ENCODE measurements around the gene HBS1L. TPM values are rescaled to one million over a fixed set of nuclear protein-coding genes. Genes with fewer than 3 reads are reported as not detected.

The HBS1L gene
- polyA plus RNA-seq, 1 experiment: 101 TPM

DNA sequence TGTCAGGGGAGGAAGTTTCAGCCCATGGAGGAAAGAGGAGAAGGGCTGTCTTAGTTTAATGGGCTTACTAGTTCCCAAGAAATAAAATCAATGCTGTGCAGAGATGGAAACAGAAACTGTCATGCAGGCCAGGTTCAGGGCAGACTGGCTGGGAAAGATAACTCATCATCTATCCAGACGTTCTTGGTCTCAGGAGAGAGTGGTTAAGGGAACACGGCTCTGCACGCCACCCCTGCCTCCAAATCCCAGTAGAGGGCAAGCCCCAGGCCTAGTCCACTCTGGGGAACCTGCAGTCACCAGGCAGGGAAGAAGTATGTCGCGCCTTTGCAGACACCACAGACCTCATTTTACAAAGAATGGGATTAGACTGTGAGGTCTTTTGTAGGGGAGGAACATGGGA, 117.2 kb downstream of the HBS1L start:
- Histone ChIP-seq H3K27ac (ENCODE audit: low read depth, low read length) (peak overlapping the region; percentile 62), H3K27me3 (ENCODE audit: control insufficient read depth, insufficient read depth, low read length) (no peaks in the 10 kb centered on the region), H3K4me3 (ENCODE audit: low read depth, low read length) (no peak overlapping the region), H3K9me3 (ENCODE audit: control insufficient read depth, insufficient read depth, low read length) (no peaks in the 10 kb centered on the region)
- ChIA-PET POLR2A (interaction anchor here (1.0 kb wide), 1 partner anchor 28 kb away, joined by 4 read pairs; no protein-coding TSS in a partner anchor), CTCF (interaction anchor here (0.6 to 5.5 kb wide), 5 partner anchors 55 to 826 kb away, joined by 3 to 109 read pairs (median 3); no protein-coding TSS in a partner anchor)
- TF ChIP-seq, protein P1, sequence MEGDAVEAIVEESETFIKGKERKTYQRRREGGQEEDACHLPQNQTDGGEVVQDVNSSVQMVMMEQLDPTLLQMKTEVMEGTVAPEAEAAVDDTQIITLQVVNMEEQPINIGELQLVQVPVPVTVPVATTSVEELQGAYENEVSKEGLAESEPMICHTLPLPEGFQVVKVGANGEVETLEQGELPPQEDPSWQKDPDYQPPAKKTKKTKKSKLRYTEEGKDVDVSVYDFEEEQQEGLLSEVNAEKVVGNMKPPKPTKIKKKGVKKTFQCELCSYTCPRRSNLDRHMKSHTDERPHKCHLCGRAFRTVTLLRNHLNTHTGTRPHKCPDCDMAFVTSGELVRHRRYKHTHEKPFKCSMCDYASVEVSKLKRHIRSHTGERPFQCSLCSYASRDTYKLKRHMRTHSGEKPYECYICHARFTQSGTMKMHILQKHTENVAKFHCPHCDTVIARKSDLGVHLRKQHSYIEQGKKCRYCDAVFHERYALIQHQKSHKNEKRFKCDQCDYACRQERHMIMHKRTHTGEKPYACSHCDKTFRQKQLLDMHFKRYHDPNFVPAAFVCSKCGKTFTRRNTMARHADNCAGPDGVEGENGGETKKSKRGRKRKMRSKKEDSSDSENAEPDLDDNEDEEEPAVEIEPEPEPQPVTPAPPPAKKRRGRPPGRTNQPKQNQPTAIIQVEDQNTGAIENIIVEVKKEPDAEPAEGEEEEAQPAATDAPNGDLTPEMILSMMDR (IDR thresholded peaks at IDR 0.05; ENCODE audit: low read depth, low read length): no peak
- no peak for DNase-seq (ENCODE audit: low read depth, low spot score)

DNA sequence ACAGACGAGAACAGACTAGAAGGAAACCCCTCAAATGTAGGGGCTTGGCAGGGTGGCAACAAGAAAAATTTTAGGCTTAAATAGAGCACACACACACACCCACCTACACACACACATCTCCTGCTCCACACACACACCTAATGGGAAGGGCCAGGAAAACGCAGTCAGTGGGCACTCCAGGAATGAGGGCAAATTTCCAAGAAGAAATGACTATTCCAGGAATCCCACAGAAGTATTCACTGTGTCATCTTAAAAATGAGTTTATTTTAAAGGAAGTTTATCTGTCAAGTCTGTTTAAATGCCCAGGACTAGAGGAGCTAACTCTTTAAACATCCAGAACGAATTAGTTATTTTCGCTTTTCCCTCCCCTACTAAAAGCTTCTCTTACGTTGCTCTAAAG, 117.7 kb downstream of the HBS1L start:
- Histone ChIP-seq H3K4me3 (ENCODE audit: low read depth, low read length) (no peak overlapping the region), H3K9me3 (ENCODE audit: control insufficient read depth, insufficient read depth, low read length) (no peaks in the 10 kb centered on the region), H3K27me3 (ENCODE audit: control insufficient read depth, insufficient read depth, low read length) (no peaks in the 10 kb centered on the region), H3K27ac (ENCODE audit: low read depth, low read length) (peak overlapping the region; percentile 62)
- ChIA-PET CTCF (interaction anchor here (0.6 to 5.5 kb wide), 4 partner anchors 54 to 814 kb away, joined by 3 to 109 read pairs (median 4); no protein-coding TSS in a partner anchor), POLR2A (interaction anchor here (1.0 kb wide), 1 partner anchor 28 kb away, joined by 4 read pairs; no protein-coding TSS in a partner anchor)
- TF ChIP-seq, protein P1 (IDR thresholded peaks at IDR 0.05; ENCODE audit: low read depth, low read length): no peak
- DNase-seq (ENCODE audit: low read depth, low spot score): peak; percentile 26

DNA sequence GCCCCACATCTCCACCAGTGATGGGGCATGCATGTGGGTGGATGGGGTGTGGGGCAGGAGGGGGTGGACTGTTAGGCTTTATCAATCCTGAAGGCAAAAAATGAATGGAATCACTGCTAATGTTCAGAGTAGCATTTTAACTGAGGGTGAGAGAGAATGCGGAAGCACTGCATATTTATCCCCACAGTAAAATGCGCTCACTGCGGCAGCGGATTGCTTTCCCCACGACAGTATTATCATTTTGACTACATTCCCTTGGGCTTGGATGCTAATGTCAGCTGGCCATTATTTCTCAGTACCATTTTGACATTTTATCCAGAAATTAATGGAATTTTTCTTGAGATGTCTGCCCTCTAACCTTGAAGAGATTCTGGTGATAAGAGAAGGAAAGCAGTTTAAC, 118.1 kb downstream of the HBS1L start:
- no peak for DNase-seq (ENCODE audit: low read depth, low spot score)
- CTCF ChIA-PET: interaction anchor here (0.9 to 5.5 kb wide), 2 partner anchors 54 to 814 kb away, joined by 3 to 109 read pairs; no protein-coding TSS in a partner anchor
- TF ChIP-seq, protein P1 (IDR thresholded peaks at IDR 0.05; ENCODE audit: low read depth, low read length): no peak
- Histone ChIP-seq H3K27ac (ENCODE audit: low read depth, low read length) (peak overlapping the region; percentile 31), H3K9me3 (ENCODE audit: control insufficient read depth, insufficient read depth, low read length) (no peaks in the 10 kb centered on the region), H3K27me3 (ENCODE audit: control insufficient read depth, insufficient read depth, low read length) (no peaks in the 10 kb centered on the region), H3K4me3 (ENCODE audit: low read depth, low read length) (no peak overlapping the region)
- POLR2A ChIA-PET: interaction anchor here (1.0 kb wide), 1 partner anchor 27 kb away, joined by 4 read pairs; no protein-coding TSS in a partner anchor

DNA sequence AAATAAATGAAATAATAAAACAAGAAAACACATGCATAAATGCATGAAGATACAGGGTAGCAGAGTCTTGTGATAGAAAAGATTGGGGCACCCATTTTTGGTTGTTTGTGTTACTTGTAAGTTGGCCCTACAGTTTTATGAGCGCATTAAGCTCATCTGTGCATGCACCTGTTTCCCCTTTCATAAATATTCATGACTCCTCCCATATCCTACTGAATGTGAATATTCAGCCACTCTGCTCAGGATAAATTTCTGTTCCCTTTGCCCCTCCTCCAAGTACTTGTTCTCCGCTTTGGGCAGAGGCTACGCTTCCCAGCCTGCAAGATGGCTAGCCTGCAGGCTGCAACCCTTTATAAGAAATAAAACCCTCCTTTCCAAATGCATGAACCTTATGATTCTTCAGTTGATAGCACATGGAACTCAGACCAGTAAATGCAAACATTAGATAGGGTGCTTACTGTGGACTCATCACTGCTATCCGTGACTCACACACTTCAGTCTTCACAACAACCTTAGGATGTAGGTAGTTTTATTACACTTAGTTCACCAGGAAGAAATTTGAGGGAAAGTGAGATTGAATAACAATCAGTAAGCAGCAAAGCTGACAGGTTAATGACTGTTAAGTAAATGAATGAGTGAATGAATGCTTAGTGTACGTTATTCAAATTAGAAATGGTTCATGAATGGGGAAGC, 119.7 kb downstream of the HBS1L start:
- POLR2A ChIA-PET: no interaction called here
- H3K4me3 ChIP-seq (ENCODE audit: low read depth, low read length): no peak overlapping the region
- H3K9me3 ChIP-seq (ENCODE audit: control insufficient read depth, insufficient read depth, low read length): no peaks in the 10 kb centered on the region
- TF ChIP-seq, protein P1 (IDR thresholded peaks at IDR 0.05; ENCODE audit: low read depth, low read length): no peak
- CTCF ChIA-PET: interaction anchor here (1.2 kb wide), 1 partner anchor 811 kb away, joined by 4 read pairs; no protein-coding TSS in a partner anchor
- no peaks in the 10 kb centered on the region for H3K27me3 ChIP-seq (ENCODE audit: control insufficient read depth, insufficient read depth, low read length)
- no peak for DNase-seq (ENCODE audit: low read depth, low spot score)
- H3K27ac ChIP-seq (ENCODE audit: low read depth, low read length): no peak overlapping the region
